SK-N-SH (cell line): ENCODE results near the gene LDB2.

Experiments
- JUND ChIP-seq: IDR thresholded peaks from 2 replicates; pipeline ENCODE4 v1.4.0; 2012
- SIN3A ChIP-seq: IDR thresholded peaks from 2 replicates; pipeline ENCODE4 v1.6.1; 2012; ENCODE audit warnings: low read depth, mild to moderate bottlenecking, low read length, moderate library complexity, borderline replicate concordance
- TF ChIP-seq, protein P1 (sequence below): IDR thresholded peaks from 2 replicates; pipeline ENCODE4; 2012
- TF ChIP-seq, protein P2 (sequence below): fragments of 200-600 bp; sonication (generic); IDR thresholded peaks from 2 replicates; pipeline ENCODE4 v1.6.1; 2017; ENCODE audit warnings: antibody characterized with exemption, mild to moderate bottlenecking, moderate library complexity
- TF ChIP-seq, protein P3 (sequence below): IDR thresholded peaks from 2 replicates; pipeline ENCODE4 v1.4.0; 2012; ENCODE audit warnings: low read depth, borderline replicate concordance

DNA sequence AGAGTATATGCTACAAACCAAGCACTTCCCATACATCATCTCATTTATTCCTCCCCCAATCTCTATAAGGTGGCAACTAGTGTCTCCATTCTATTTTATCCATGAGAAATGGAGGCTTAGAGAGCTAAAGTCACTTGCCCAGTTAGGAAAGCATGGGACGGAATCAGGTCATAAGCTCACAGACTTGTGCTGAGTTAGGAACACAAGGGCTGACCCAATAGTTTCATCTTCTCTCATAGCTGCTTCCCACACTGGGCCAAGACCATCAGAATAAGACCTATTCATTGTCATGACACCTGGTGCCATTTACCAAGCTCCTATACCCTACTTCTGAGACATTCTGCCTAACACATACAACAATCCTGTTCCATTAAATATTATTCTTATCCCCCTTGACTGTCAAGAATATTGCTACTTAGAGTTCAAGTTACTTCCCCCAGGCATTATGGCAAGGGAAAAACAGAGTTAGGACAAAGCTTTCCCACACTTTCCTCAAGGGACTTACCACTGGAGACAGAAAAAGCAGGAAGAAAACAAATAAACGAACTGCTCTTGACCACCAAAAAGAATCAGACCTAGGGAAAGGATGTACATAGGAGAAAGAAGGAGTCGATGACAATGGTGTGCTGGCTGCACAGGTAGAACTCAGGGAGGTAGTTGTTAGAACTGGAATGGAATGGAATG is 167.8 kb downstream of the LDB2 start:
- TF ChIP-seq, protein P1, sequence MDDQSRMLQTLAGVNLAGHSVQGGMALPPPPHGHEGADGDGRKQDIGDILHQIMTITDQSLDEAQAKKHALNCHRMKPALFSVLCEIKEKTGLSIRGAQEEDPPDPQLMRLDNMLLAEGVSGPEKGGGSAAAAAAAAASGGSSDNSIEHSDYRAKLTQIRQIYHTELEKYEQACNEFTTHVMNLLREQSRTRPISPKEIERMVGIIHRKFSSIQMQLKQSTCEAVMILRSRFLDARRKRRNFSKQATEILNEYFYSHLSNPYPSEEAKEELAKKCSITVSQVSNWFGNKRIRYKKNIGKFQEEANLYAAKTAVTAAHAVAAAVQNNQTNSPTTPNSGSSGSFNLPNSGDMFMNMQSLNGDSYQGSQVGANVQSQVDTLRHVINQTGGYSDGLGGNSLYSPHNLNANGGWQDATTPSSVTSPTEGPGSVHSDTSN: no peak
- TF ChIP-seq, protein P2, sequence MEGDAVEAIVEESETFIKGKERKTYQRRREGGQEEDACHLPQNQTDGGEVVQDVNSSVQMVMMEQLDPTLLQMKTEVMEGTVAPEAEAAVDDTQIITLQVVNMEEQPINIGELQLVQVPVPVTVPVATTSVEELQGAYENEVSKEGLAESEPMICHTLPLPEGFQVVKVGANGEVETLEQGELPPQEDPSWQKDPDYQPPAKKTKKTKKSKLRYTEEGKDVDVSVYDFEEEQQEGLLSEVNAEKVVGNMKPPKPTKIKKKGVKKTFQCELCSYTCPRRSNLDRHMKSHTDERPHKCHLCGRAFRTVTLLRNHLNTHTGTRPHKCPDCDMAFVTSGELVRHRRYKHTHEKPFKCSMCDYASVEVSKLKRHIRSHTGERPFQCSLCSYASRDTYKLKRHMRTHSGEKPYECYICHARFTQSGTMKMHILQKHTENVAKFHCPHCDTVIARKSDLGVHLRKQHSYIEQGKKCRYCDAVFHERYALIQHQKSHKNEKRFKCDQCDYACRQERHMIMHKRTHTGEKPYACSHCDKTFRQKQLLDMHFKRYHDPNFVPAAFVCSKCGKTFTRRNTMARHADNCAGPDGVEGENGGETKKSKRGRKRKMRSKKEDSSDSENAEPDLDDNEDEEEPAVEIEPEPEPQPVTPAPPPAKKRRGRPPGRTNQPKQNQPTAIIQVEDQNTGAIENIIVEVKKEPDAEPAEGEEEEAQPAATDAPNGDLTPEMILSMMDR: no peak
- TF ChIP-seq SIN3A (no peak), JUND (no peak)
- TF ChIP-seq, protein P3, sequence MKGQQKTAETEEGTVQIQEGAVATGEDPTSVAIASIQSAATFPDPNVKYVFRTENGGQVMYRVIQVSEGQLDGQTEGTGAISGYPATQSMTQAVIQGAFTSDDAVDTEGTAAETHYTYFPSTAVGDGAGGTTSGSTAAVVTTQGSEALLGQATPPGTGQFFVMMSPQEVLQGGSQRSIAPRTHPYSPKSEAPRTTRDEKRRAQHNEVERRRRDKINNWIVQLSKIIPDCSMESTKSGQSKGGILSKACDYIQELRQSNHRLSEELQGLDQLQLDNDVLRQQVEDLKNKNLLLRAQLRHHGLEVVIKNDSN: no peak
